Activated naive CD8-positive, alpha-beta T cell treated with anti-CD3 and anti-CD28 coated beads, Interleukin-2, amount 10 ng/mL, durations not matched to agents 7 days and 5 days (primary cell): ENCODE results near the gene CACNA2D2. TPM values are rescaled to one million over a fixed set of nuclear protein-coding genes. Genes with fewer than 3 reads are reported as not detected.

Experiments
- ATAC-seq: fragments of 150-1000 bp; cut with Tn5 transposase; one replicate; pipeline ENCODE4 v1.10.0; 2021; ENCODE audit warnings: low read depth, moderate library complexity
- POLR2A ChIA-PET: fragments of 350-600 bp; sonication (Branson Sonifier 250); formaldehyde crosslinking; loops from one replicate; lab custom pipeline; 2021; ENCODE audit warnings: antibody characterized with exemption; lab: Charles Lee
- DNase-seq: peaks from one replicate; pipeline ENCODE4 v3.0.0; 2021
- H3K27ac Mint-ChIP-seq: one replicate; pipeline ENCODE4 v1.8.0; 2022; ENCODE audit warnings: mild to moderate bottlenecking, mixed read lengths
- H3K27me3 Mint-ChIP-seq: one replicate; pipeline ENCODE4 v1.8.0; 2022; ENCODE audit warnings: mild to moderate bottlenecking, moderate library complexity, mixed read lengths
- H3K36me3 Mint-ChIP-seq: one replicate; pipeline ENCODE4 v1.8.0; 2021; ENCODE audit warnings: mild to moderate bottlenecking, mixed read lengths
- H3K4me1 Mint-ChIP-seq: one replicate; pipeline ENCODE4 v1.8.0; 2021; ENCODE audit warnings: mixed read lengths
- H3K4me3 Mint-ChIP-seq: one replicate; pipeline ENCODE4 v1.8.0; 2022; ENCODE audit warnings: mild to moderate bottlenecking, moderate library complexity, mixed read lengths
- H3K9me3 Mint-ChIP-seq: one replicate; pipeline ENCODE4 v1.8.0; 2021; ENCODE audit warnings: mixed read lengths
- total RNA-seq, 2 experiments: library from RNA; stranded (reverse); gene quantifications; one replicate each; pipeline ENCODE4 v1.2.3, GENCODE V29; 2021

The CACNA2D2 gene
- total RNA-seq, 2 experiments from 2014 or later = 2.1 to 2.5 TPM

- Mint-ChIP-seq H3K36me3 (no peaks in the 10 kb centered on the region), H3K4me1 (no peaks in the 10 kb centered on the region), H3K9me3 (no peaks in the 10 kb centered on the region), H3K4me3 (no peak overlapping the region), H3K27me3 (peaks cover 42% of the 10 kb centered on the region), H3K27ac (no peak overlapping the region)
- POLR2A ChIA-PET = no interaction called here
- ATAC-seq (no peak), DNase-seq (no peak)
Measured at GRCh38 chr3:50536471-50537180, 33.2 kb upstream of the CACNA2D2 start.

GRCh38 chr3:50534681-50535330, 31.4 kb upstream of the CACNA2D2 start:
- POLR2A ChIA-PET = no interaction called here

GRCh38 chr3:50533807-50534461, 30.5 kb upstream of the CACNA2D2 start:
- DNase-seq = no peak
- POLR2A ChIA-PET = no interaction called here
- Mint-ChIP-seq H3K9me3 (no peaks in the 10 kb centered on the region), H3K36me3 (no peaks in the 10 kb centered on the region), H3K4me1 (no peaks in the 10 kb centered on the region), H3K27ac (no peak overlapping the region), H3K4me3 (no peak overlapping the region), H3K27me3 (peaks cover 47% of the 10 kb centered on the region)
- ATAC-seq = no peak

More at GRCh38 chr3:50534681-50535330, 31.4 kb upstream of the CACNA2D2 start:
- no peaks in the 10 kb centered on the region for H3K36me3 Mint-ChIP-seq
- DNase-seq (no peak), ATAC-seq (no peak)
- no peak overlapping the region for H3K4me3 Mint-ChIP-seq
- no peak overlapping the region for H3K27ac Mint-ChIP-seq
- H3K27me3 Mint-ChIP-seq = peaks cover 47% of the 10 kb centered on the region
- H3K9me3 Mint-ChIP-seq = no peaks in the 10 kb centered on the region
- H3K4me1 Mint-ChIP-seq = no peaks in the 10 kb centered on the region

GRCh38 chr3:50533316-50533715, 29.9 kb upstream of the CACNA2D2 start:
- Mint-ChIP-seq H3K4me3 (no peak overlapping the region), H3K9me3 (no peaks in the 10 kb centered on the region), H3K27me3 (peaks cover 42% of the 10 kb centered on the region), H3K27ac (no peak overlapping the region), H3K4me1 (no peaks in the 10 kb centered on the region), H3K36me3 (no peaks in the 10 kb centered on the region)
- DNase-seq (no peak), ATAC-seq (no peak)
- POLR2A ChIA-PET = no interaction called here

- no peak for DNase-seq
- no peaks in the 10 kb centered on the region for H3K4me1 Mint-ChIP-seq
- no peaks in the 10 kb centered on the region for H3K9me3 Mint-ChIP-seq
- H3K27me3 Mint-ChIP-seq = peaks cover 35% of the 10 kb centered on the region
- H3K27ac Mint-ChIP-seq = no peak overlapping the region
- H3K4me3 Mint-ChIP-seq = no peak overlapping the region
- ATAC-seq = no peak
- POLR2A ChIA-PET = no interaction called here
- no peaks in the 10 kb centered on the region for H3K36me3 Mint-ChIP-seq
Measured at GRCh38 chr3:50532062-50532705, 28.8 kb upstream of the CACNA2D2 start.

- H3K36me3 Mint-ChIP-seq = no peaks in the 10 kb centered on the region
- DNase-seq = no peak
- no peak overlapping the region for H3K27ac Mint-ChIP-seq
- POLR2A ChIA-PET = no interaction called here
- ATAC-seq = no peak
- H3K9me3 Mint-ChIP-seq = no peaks in the 10 kb centered on the region
- peaks cover 32% of the 10 kb centered on the region for H3K27me3 Mint-ChIP-seq
- no peak overlapping the region for H3K4me3 Mint-ChIP-seq
- peaks cover 1% of the 10 kb centered on the region for H3K4me1 Mint-ChIP-seq
Measured at GRCh38 chr3:50531201-50531600, 27.8 kb upstream of the CACNA2D2 start.

- Mint-ChIP-seq H3K27ac (no peak overlapping the region), H3K4me3 (no peak overlapping the region), H3K36me3 (no peaks in the 10 kb centered on the region), H3K27me3 (peaks cover 32% of the 10 kb centered on the region), H3K9me3 (no peaks in the 10 kb centered on the region), H3K4me1 (peaks cover 6% of the 10 kb centered on the region)
- ATAC-seq (no peak), DNase-seq (no peak)
- POLR2A ChIA-PET = no interaction called here
Measured at GRCh38 chr3:50530001-50530970, 26.9 kb upstream of the CACNA2D2 start.

GRCh38 chr3:50525987-50526386, 22.6 kb upstream of the CACNA2D2 start:
- Mint-ChIP-seq H3K4me1 (peaks cover 6% of the 10 kb centered on the region), H3K36me3 (no peaks in the 10 kb centered on the region), H3K27ac (no peak overlapping the region), H3K9me3 (no peaks in the 10 kb centered on the region), H3K27me3 (peaks cover 12% of the 10 kb centered on the region), H3K4me3 (no peak overlapping the region)
- DNase-seq (peak; percentile 76), ATAC-seq (peak; percentile 94)
- POLR2A ChIA-PET = no interaction called here

- H3K27me3 Mint-ChIP-seq = peaks cover 8% of the 10 kb centered on the region
- H3K9me3 Mint-ChIP-seq = no peaks in the 10 kb centered on the region
- POLR2A ChIA-PET = no interaction called here
Measured at GRCh38 chr3:50525191-50525910, 21.9 kb upstream of the CACNA2D2 start.

GRCh38 chr3:50524746-50525145, 21.3 kb upstream of the CACNA2D2 start:
- Mint-ChIP-seq H3K9me3 (no peaks in the 10 kb centered on the region), H3K4me3 (no peak overlapping the region), H3K36me3 (no peaks in the 10 kb centered on the region), H3K27me3 (peaks cover 4% of the 10 kb centered on the region), H3K4me1 (peaks cover 6% of the 10 kb centered on the region), H3K27ac (no peak overlapping the region)
- no peak for ATAC-seq
- DNase-seq = no peak
- POLR2A ChIA-PET = no interaction called here

More at GRCh38 chr3:50525191-50525910, 21.9 kb upstream of the CACNA2D2 start:
- ATAC-seq (no peak), DNase-seq (no peak)
- peaks cover 6% of the 10 kb centered on the region for H3K4me1 Mint-ChIP-seq
- no peak overlapping the region for H3K4me3 Mint-ChIP-seq
- H3K27ac Mint-ChIP-seq = no peak overlapping the region
- H3K36me3 Mint-ChIP-seq = no peaks in the 10 kb centered on the region

GRCh38 chr3:50523279-50523811, 19.9 kb upstream of the CACNA2D2 start:
- Mint-ChIP-seq H3K4me1 (peaks cover 10% of the 10 kb centered on the region), H3K9me3 (no peaks in the 10 kb centered on the region), H3K4me3 (no peak overlapping the region), H3K27me3 (no peaks in the 10 kb centered on the region), H3K27ac (no peak overlapping the region), H3K36me3 (no peaks in the 10 kb centered on the region)
- POLR2A ChIA-PET = no interaction called here
- ATAC-seq = no peak
- no peak for DNase-seq

GRCh38 chr3:50521572-50521971, 18.1 kb upstream of the CACNA2D2 start:
- Mint-ChIP-seq H3K36me3 (no peaks in the 10 kb centered on the region), H3K27me3 (peaks cover 1% of the 10 kb centered on the region), H3K4me1 (peaks cover 10% of the 10 kb centered on the region), H3K9me3 (no peaks in the 10 kb centered on the region), H3K27ac (no peak overlapping the region), H3K4me3 (no peak overlapping the region)
- POLR2A ChIA-PET = no interaction called here
- DNase-seq = no peak
- no peak for ATAC-seq
